HG02970 (cell line): Measurements from ENCODE around the gene CHRM5.
A peak's percentile ranks its signal among the peaks of the same experiment; 100 is the strongest.
"Not testable (repeated sequence)": the region's sequence is repeated elsewhere in the genome, so short reads cannot be mapped to it uniquely, and the experiment has no call there.

Experiments
- ATAC-seq: cut with Tn5 transposase; IDR thresholded peaks from one replicate; pipeline ENCODE4 v1.9.1; 2021; ENCODE audit warnings: mild to moderate bottlenecking, moderate library complexity, moderate number of reproducible peaks; ENCODE audit not compliant: unreplicated experiment, low FRiP score

The CHRM5 gene

DNA sequence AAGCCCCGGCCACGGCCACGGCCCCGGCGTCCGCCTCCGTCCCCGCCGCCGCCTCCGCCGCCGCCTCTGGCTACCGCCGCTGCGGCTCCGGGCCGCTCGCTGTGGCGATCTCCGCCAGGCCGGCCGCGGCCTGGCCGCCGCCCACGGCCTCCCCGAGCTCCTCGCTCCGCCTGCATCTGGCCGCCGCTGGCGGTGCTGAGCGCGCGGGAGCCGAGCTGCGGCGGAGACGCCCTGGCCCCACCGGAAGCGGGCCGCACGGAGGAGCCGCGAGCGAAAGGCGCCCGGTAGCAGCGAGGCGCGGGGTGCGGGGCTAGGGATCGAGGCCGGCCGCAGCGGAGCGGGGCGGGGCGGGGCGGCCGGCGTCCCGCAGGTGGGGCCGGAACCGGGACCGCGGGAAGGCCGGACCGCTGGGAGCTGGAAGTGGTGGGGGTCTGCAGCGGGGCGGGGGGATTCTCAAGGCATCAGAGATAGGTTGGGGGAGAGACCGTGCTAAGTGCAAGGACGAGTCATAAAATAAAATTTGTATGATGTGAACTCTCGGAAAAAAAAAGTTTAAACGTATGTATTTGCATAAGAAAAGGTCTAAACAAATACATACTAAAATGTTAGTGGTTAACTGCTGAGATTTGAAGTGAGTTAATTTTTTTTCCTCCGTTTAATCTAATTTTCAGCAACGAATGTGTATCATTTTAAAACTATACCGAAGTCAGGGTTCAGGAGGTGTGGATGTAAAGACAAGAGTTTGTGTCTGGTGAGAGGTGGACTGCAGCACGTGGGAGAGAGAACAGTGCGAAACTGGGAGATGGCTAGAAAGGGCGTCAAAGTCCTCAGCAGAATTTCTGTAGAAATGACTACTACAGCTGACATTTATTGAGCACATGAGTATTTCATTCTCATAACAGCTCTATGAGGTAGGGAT, 70.8 kb downstream of the CHRM5 start, which contains the start of gene AVEN:
TSS of gene AVEN (minus strand) at position 334 of the 919 bp plus-strand sequence. CDS start at position 176, 158 bp downstream.
- peak; percentile 47 for ATAC-seq

DNA sequence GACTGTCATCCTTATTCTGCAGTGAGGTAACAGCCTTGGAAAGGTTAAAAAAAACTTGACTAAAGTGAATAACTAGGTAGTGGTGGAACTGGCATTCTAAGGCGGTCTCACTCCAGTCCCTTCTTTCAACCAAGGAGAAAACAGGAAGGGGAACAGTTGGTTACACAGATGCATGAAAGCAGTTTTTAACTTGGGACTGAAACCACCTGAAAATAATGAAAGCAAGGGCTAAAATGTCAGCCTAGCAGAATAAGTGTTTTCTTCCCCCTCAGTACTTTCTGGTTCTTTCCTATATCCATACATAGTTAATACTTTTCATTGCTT, 71.5 kb downstream of the CHRM5 start:
- ATAC-seq, result no peak

DNA sequence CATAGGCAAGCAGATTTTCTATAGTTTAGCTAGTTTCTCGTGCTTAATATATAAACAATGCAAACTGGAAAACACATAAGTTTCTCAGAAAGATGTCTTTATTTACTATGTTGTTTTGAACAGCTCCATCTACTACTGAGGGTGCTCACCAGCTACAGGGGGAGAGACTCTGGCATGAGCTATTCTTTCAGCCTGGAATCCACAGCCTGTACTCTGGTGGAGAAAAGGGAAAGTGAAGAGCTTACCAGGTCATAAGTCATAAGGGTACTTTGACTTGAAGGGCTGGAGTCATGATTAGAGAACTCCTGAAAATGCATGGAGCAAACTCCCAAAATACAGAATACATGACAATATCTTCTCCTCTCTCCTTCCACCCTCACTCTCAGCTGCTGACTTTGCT, 75.1 kb downstream of the CHRM5 start:
- no peak for ATAC-seq

DNA sequence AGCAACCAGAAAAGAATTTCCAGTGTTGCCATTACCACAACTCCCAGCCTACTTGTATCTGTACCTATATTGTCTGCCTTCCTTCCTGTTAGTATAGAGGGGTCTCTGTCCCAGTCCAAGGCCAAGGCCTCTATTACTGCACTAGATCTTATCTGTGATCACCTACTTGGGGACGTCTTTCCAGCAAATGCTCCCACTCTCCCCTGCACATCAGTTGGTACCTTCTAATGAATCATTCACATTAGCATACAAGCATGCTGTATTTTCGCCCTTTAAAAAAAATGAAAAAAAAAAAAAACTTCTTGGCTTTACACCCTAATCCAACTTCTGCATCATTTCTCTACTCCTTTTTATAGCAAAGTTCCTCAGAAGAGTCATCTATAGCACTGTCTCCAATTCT, 75.5 kb downstream of the CHRM5 start:
- ATAC-seq, result no peak

DNA sequence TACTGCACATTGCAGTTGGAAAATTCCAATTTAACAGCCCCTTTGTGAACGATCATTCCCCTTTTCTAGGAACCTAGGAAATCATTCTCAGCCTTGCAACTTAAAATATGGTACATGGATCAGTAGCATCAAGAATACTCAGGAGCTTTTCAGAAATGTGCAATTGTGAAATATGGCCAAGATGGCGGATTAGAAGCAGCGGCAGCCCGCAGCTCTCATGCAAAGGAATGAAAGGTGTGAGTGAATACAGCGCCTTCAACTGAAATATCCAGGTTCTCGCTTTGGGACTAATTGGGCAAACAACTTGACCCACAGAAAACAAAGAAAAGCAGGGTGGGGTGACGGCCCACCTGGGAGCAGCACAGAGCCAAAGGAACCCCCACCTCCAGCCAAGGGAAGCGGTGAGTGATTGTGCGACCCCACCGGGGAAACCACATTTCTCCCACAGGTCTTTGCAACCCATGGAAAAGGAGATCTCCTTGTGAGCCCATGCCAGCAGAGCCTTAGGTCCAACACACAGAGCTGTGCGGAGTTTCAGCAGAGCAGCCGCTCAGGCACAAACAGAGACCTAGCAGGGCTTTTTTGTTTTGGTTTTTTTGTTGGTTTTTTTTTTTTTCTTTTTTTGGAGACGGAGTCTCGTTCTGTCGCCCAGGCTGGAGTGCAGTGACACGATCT, 78.3 kb downstream of the CHRM5 start:
- ATAC-seq, result no peak

DNA sequence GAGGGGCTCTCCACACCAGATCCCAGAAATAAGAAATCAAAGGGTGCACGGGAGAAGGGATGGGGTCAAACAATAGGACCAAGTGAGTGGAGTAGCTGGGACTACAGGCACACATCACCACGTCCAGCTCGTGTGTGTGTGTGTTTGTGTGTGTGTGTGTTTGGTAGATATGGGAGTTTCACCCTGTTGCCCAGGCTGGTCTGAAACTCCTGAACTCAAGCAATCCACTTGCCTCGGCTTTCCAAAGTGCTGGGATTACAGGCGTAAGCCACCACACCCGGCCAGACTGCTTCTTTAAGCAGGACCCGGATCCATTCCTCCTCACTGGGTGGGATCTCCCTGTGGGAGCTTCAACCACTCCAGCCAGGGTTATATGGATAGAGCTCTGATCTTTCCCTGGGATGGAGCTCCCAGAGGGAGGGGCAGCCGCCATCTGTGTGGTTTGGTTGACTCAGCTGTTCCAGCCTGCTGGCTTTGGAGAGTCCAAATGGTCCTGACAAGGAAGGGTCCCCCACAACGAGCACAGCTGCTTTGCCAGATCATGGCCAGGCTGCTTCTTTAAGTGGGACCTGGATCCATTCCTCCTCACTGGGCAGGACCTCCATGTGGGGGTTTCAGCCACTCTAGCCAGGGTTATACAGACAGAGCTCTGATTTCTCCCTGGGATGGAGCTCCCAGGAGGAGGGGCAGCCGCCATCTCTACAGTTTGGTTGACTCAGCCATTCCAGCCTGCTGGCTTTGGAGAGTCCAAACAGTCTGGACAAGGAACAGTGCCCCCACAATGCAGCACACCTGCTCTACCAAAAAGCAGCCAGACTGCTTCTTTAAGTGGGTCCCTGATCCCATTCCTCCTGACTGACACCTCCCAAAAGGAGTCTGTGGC, 79.8 kb downstream of the CHRM5 start:
- ATAC-seq, result no peak

DNA sequence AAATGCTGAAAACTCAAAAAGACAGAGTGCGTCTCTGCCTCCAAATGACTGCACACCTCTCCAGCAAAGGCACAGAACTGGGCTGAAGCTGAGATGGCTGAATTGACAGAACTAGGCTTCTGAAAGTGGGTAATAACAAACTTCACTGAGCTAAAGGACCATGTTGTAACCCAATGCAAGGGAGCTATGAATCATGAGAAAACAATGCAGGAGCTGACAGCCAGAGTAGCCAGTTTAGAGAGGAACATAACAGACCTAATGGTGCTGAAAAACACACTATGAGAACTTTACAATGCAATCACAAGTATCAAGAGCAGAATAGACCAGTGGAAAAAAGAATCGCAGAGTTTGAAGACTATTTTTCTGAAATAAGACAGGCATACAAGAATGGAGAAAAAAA, 80.8 kb downstream of the CHRM5 start:
- no peak for ATAC-seq

DNA sequence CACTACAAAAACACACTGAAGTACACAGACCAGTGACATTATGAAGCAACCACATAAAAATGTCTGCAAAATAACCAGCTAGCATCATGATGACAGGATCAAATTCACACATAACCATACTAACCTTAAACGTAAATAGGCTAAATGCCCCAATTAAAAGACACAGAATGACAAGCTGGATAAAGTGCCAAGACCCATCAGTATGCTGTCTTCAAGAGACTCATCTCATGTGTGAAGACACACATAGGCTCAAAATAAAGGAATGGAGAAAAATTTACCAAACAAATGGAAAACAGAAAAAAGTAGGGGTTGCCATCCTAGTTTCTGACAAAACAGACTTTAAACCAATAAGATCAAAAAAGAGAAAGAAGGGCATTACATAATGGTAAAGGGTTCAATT, 82.1 kb downstream of the CHRM5 start:
- ATAC-seq, result not testable (repeated sequence)

DNA sequence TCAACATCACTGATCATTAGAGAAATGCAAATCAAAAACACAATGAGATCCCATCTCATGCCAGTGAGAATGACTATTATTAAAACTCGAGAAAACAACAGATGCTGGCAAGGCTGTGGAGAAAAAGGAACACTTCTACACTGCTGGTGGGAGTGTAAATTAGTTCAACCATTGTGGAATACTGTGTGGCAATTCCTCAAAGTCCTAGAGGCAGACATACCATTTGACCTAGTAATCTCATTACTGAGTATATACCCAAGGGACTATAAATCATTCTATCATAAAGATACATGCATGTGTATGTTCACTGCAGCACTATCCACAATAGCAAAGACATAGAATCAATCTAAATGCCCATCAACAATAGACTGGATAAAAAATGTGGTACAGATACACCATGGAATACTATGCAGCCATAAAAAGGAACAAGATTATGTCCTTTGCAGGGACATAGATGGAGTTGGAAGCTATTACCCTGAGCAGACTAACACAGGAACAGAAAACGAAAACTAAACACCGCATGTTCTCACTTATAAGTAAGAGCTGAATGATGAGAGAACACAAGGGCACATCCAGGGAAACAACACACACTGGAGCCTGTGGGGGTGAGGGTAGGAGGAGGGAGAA, 85.9 kb downstream of the CHRM5 start:
- ATAC-seq, result no peak

DNA sequence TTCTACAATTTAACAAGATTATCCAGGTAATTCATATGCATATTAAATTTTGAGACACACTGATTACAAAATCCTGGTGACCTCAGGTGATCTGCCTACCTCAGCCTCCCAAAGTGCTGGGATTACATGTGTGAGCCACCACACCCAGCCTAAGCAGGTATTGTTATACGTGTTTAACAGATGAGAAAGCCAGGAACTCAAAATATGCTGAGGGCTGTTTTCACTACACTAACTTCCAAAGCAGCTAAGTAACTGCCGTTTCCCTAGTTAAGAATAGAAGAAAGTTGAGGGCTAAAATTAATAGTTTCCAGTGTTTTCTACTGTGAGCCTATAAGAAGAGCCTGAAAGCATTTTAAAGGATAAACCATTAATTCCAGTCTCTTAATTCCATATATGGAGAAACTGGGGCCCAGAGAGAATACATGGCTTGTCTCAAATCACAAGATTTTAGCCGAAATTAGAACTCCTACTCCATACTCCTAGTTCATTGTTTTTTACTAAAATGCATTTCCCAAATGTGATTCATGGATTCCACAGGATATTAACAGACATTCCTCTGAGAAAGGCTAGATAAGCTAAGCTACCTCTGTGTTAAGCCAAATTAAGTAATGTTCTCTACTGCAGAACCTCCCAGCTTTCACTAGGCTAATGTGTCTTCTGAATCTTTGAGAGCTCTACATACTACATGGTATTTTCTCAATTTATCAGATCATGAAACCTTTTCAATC, 87.7 kb downstream of the CHRM5 start:
- ATAC-seq, result no peak

DNA sequence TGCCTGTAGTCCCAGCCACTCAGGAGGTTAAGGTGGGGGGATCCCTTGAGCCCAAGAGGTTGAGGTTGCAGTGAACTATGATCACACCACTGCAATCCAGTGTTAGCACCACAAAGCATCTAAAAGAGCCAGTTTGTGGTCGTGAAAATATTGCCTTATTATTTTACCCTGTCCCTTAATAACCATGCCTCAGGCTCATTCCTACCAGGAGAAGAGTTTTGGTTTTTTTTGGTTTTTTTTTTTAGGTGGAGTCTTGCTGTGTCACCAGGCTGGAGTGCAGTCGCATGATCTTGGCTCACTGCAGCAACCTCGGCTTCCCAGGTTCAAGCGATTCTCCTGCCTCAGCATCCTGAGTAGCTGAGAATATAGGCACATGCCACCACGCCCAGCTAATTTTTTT, 88.6 kb downstream of the CHRM5 start:
- ATAC-seq, result no peak

DNA sequence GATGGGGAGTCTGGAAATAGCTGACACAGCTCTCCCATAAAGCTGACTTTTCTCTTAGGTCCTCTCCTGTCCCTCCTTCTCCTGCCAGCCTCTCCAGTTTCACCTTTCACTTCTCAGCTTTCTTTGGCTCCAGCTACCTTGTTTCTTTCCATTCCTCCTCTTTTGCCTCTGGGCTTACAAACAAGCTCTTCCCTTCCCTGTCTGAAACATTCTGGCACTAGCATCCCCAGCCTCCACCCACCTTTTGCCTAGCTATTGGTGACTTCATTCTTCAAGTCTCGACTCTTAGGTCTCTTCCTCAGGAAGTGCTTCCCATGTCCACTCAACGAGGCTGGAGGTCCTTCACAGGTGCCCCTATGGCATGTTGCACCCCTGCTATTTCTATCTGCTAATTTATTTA, 91.2 kb downstream of the CHRM5 start:
- ATAC-seq, result no peak

DNA sequence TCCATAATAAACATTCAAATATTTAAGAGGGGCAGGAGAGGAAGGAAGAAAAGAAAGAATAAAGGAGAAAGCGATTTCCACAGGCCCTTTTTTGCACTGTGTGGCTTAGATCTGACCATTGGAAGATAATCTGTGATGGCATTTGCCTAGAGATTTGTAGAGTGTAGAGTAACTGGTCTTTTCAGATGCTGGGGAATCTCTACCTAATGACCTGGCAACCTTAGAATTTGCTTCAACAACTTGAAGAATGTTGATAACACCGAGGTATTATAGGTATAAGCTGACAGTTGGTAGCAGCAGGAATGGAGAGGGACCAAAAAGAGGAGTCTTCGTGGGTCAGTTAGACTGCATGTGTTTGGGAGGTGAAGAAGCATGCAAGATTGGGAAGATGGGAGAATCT, 91.6 kb downstream of the CHRM5 start:
- no peak for ATAC-seq

DNA sequence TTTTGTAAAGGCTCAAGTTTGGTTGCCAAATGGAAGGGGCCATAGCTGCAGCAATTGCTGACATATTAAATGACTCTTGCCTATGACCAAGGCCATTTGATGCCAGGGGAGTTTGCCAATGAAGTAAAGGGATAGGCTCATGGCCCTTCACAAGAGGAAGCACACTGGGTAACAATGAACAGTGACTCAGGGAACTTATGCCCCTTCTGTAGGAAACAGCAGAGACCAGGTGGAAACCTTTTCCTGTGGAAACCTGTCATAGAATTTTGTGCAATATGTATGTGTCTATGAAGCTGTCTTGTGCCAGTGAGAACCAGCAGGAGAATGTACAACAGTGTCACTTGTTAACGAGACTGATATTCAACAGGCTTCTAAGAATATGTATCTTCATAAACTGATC, 96.1 kb downstream of the CHRM5 start:
- no peak for ATAC-seq

DNA sequence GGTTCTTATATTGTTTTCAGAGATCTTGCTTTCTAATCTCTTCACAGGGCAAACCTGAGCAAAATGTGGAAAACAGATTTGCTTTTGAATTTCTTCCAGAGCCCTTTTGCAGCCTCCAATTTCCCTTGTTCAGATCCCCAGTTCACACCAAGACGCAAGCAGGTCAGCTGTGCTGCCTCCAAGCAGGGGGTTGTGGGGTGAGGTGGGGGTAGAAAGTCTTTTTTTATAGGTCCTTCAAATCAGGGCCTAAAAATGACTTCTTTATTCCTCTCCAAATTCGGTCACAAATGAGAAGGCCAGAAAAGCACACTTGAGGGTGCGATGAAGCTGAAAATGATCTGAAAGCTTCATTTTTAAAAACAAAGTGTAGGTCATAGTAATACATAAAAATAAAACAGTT, 97.0 kb downstream of the CHRM5 start:
- ATAC-seq, result no peak

DNA sequence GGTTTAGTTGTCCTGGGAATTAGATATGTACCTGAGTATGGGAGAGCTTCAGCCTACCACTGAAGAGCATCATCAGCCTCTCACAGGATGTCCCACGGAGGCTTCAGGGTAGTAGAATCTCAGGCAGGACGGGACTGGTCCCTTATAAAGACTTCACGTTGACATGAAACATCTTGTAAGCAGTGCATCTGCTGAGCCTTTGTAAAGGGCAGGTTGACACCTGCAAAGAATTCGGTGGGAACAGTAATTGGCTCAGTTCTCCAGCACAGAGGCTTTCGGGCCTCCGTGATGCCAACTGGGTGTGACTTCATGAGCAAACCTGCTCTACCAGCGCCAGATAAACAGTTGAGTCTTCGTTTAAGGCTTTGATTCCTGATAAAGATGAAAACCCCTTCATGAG, 97.6 kb downstream of the CHRM5 start:
- ATAC-seq, result no peak

DNA sequence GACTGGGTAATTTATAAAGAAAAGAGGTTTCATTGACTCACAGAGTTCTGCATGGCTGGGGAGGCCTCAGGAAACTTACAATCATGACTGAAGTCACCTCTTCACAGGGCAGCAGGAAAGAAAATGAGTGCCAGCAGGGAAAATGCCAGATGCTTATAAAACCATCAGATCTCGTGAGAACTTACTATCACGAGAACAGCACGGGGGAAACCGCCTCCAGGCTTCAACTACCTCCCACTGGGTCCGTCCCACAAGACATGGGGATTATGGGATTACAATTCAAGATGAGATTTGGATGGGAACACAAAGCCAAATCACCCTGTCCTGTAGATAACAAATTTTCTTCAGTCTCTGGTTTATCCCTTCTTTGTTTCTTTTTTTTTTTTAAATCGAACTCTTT, 101.7 kb downstream of the CHRM5 start:
- ATAC-seq, result no peak

DNA sequence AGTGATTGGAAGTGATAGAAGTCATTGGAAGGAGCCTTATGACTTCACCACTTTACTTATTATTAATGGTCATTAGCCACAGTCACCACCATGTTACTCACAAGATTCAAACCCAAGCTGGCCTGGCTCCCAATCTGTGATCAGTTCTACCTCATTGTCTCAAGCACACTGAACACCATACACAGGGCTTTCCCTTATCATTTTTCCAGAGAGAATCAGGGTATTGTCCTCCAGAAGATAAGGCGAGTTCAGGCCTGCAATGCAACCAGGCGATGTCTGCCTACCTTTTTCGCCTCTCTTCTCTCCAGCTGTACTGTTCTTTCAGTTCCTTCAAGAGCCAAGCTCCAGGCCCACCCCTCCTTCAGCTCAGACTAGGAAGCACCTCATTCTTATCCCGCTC, 108.5 kb downstream of the CHRM5 start:
- no peak for ATAC-seq

DNA sequence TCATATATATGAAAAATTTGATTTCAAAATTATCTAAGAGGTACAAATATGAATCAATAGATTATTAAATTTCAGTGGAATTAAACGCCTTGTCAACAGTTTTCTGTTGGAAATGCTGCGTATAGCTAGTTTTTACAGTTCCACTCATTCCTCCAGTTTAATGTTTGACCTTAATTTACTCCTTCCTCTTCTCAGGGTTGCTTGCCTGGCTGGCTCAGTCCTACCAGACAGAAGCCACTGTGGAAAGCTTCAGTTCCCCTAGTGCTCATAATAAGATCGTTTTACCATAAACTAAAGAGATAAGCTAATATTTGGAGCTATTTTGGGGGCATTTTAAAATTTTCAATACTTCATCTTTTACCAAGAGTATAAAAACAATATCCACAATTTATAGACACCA, 110.6 kb downstream of the CHRM5 start:
- no peak for ATAC-seq

DNA sequence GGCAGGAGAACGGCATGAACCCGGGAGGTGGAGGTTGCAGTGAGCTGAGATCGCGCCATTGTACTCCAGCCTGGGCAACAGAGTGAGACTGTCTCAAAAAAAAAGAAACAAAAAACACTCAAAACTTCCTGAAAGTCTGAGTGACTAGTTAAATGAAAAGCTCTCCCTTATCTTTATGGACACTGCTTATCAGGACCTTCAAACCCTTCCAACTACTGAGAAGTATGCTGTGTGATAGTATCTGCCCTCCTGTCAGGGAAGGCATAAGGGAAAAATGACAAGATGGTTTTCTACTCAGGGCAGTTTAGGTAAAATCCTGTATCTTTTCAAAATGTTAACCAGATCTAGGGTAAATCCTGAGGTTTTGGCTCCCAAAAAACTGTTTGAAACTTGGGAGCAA, 111.6 kb downstream of the CHRM5 start:
- no peak for ATAC-seq
